GM21717 (cell line): ENCODE data around the gene TRPM3.

ENCODE experiments used
- ATAC-seq: cut with Tn5 transposase; IDR thresholded peaks from one replicate; pipeline ENCODE4 v1.9.1; 2021; ENCODE audit warnings: mild to moderate bottlenecking, moderate library complexity; ENCODE audit not compliant: unreplicated experiment

The TRPM3 gene

DNA sequence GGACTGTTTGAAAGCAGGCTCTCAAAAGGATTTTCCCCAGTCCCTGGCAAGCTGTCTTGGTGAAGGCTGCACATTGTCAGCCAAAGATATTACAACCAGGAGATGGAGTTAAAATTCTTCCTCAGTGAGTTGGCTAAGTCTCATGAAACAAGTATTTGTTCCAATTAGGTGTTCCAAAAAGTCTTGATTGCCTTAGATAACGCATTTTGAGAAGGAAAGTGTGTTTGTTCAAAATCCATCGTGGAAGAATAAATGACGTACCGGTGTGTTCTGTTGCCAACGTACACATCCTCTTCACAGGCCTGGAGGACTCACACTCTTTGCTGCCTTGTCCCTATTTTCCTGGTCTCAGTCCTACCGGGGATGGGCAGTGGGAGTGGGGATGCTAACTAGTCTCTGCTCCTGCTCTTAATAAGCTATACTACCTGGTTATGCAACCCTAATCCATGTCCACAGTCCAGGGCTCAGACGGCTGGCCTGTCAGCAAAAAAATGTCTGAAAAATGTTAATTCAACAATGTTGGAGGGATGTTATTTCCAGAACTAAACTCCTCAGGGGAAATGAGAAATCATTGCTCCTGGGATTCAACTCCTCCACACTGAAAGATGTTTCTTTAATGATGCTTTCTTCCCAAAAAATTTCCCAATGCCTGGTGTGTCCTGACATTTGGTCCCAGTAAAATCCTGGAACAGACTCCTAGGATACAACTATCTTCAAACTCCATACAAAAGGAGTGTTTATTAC lies 531.7 kb downstream of the TRPM3 start:
- ATAC-seq: no peak

DNA sequence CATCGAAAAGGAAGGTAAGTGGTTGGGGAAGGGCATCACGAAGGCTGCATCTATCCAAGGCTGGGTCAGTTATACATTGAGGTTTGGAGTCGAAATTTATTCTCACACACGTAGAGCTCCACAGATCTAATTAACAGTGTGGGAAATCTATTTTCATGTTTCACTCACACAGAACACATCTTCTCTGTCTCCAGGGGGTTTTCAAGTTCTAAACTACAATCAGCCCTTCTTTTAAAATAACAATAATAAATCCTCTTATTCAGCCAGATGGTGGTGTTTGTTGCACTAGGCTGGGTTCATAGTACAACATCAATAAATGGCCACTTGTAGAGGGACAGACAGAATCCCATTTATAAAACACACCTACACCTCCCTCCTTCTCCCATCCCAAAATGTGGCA lies 532.4 kb downstream of the TRPM3 start:
- ATAC-seq: no peak

DNA sequence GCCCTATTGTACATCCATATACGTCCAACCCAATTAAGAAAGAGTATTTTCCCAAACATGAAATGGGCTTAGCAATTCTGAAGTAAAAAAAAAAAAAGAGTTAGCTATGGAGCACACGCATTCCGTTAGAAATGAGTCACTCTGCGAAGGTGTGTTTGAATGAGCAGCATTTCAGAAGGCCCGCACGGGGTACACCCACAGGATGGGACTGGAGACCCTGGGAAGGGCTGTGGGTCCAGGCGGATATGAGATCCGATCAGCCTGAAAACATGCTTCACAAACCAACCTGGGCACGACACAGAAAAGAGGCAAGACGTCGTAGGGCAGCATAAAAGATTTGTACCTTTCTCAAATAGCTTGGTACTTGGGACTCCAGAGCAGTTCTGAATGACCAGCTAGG lies 533.0 kb downstream of the TRPM3 start:
- ATAC-seq: no peak

DNA sequence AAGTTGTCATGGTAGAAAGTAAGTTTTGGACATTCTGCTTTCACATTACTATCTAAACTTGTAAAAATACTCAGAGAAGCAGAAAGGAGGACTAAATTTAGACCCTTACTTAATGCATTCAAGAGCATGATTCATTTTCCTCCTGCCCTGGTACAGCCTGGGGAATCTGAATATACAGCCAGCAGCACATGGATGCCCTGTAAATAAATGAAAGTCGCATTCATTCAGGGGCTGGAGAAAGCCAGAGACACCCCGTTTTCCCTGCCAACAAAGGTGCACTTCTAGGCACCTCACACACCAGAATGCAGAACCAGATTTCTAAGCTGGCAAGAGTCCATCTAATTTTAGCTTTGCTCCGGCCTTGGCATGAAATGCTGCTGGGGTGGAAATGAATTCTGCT lies 534.2 kb downstream of the TRPM3 start:
- ATAC-seq: no peak

DNA sequence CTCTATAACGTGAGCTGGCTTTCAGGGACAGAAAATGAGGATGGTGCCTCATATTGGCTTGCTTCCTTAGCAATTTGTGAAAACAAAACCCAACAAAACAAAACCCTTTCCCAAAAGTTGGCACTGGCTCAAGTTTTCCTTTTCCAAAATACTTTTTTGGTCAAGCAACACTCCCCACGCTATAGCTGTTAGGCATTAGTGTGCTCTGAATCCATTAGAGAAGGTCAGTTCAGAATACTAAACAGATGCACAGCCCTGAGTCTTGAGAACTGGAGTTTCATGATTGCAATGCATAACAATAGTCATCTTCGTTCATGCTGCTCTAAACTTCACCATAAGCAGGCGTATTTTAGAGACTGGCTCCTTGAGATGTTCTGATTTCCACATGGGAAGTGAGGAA lies 534.9 kb downstream of the TRPM3 start:
- ATAC-seq: no peak

DNA sequence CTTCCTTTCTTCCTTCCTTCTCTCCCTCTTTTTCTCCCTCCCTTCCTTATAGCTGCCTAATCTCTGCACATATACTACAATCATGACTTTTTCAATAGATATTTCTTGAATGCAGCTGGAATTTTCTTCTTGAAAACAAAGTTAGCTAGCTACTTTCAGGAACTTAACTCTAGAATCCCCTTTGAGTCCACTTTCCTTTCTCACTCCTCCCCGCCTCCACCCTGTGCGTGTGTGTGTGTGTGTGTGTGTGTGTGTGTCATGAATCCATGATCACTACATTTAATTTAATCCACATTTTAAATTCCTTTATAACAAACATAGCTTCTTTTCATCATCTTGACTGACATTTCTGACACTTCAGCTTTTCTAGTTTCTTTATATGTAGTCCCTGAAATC lies 539.5 kb downstream of the TRPM3 start:
- ATAC-seq: no peak

DNA sequence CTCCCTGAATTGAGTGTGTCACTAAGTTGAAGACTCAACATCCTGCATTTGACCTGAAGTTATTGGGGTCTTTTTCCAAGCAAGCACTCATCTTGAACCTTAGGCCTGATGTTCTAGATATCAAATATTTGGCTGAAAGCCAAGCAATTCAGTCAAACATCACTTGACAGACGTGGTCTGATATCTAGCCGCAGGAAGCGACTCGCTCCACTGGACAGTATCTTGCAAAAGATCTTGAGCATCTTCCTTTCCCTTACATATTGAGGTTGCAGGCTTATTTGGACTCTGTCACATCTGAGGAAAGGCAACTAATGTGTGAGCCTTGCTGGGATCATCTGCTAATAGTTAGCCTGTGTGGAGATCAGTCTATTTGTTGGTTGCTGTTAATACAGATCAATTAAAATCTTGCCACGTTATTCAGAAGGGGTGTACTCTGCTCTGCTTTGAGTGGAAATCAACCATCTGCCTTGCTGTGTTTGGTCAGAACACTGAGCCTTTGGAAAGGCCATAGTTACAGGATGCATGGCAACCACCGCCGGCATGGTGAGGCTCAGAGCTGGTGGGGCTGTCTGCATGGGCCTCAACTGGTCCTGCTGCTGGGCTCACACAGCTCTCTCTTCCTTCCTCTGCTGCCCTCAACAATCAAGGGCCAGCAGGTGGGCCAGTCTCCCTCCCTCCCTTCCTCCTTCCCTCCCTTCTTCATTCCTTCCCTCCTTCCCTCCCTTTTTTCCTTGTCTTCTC lies 540.0 kb downstream of the TRPM3 start:
- ATAC-seq: no peak

DNA sequence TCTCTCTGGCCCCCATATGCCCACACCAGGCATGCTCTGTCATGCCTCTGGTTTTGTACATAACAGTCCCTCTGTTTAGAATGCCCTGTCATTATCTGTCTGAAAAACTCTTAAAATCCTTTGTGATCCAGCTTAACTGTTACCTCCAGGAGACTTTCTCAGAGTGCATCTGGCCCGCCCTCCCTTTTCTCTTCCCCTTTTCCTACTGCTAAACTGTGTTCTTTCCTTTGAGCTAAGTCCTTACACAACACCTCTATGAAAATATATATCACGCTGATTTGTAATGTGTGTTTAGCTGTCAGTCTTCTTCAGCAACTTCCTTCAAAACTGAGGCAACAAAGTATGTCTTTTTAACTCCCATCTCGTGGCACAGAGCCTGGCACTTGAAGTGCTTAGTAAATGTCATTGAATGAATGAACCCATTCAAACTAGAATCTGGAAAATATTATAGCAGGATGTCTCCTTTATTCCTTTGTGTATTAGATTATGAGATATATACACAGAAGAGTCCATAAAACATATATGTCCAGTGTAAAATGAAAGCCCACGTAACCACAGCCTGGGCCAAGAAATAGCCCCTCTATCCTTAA lies 540.7 kb downstream of the TRPM3 start:
- ATAC-seq: no peak

DNA sequence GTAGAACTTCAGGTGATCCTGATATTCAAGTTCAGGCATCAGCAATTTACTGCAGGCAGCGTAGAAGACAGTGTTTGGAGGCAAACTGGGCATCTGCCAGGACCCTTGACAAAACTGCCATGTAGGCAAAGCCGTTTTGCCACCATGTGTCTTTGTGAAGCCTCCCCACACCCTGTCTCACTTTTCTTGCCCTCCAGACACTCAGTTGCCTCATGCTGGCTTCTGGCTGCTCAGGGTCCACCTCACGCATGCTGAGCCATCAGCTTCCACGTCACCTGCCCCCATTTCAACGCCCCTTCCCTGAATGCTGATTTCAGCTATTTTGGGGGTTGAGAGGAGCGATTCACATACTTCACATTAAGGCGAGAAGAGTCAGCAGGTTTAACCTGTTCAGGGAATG lies 541.7 kb downstream of the TRPM3 start:
- no peak for ATAC-seq

DNA sequence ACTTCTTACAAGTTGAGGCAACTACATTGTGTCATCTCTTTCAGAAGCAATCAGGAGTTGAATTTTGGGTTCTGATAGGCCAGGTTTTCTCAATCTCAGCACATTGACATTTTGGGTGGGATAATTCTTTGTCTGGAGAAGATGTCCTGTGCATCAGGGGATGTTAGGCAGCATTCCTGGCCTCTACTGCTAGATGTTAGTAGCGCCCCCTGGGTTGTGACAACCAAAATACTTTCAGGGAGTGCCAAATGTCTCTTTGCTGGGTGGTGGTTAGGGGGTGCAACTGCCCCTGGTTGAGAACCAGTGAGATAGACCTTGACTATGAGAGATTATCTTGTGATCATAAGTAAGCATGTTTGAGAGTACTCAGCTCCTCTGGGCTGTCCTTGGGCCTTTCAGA lies 542.7 kb downstream of the TRPM3 start:
- no peak for ATAC-seq

DNA sequence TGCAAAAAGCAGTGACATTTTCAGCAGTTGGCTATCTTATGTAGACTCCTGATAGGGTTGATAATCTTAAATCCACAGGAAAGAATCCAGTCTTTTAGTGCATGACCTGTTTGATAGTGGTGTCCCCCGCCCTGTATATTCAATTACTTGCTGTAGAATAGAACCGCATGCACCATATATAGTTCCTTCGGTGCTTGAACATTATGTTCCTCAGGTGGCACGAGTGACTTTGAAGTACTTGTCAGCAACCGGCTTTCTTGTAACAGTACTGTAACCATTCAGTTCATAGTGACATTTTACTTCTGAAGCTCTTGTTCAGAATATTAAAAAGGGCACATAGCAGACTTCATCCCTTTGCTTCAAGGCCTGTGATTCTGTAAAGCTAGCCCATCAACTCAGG lies 543.8 kb downstream of the TRPM3 start:
- ATAC-seq: no peak

DNA sequence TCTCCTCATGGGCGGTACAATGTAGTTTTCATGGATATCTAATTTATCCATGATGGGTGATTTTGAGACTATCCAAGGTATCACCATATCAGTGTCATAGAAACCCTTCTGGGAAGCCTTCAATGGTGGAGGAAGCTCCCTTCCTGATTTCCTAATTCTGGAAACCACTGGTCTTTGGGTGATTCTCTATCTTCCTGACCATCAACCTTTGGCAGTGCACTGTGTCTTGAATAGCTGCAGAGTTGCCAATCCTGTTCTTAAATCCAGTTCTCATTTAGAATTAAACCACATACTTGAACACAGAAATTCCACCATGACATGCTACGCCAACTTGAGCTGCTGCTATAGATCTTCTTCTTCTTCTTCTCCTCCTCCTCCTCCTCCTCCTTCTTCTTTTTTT lies 545.3 kb downstream of the TRPM3 start:
- no peak for ATAC-seq

DNA sequence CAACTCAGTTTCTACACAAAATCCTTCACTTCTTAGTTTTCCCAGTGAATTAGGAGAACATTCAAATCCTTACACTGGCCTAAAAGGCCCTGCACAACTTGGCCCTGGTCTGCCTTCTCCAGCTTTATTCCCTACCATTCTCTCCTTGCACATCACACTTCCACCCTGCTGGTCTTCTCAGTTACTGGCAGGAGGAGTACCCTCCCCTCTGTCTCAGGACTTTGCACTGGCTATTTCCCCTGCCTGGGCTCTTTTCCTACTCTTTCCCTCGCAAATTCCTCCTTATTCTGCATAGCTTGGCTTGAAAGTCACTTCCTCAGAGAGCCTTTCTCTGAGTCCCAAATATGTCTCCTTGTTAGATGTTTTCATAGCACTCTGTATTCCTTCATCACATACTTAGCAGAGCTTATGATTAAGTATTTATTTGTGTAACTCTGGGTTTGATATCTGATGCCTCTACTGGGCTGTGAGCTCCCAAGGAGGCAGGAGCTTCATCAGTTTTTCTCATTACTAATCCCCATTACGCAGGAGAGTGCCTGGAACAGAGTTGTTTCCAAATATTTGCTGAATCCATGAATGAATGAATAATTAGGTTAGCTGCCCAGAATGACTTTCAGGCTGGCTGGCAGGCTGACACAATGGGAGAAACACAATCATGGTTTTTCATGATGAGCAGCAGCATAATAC lies 547.1 kb downstream of the TRPM3 start:
- ATAC-seq: no peak

DNA sequence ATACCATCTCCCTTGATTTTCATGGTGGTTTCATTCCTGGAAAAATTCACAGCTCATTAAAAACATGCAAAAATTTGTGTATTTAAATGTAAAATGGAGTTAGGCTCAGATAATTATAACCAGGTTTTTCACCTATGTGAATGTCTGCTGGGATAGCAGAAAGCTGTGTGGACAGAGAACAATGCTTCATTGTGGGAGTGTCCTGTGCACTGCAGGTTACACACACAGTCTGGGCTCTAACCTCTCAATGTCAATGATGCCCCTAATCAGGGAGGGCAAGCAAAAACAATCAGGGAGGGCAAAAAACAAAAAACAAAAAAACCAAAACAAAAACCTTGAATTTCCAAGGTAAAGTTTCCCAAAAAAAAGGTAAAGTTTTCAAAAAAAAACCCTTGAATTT lies 548.1 kb downstream of the TRPM3 start:
- ATAC-seq: no peak

DNA sequence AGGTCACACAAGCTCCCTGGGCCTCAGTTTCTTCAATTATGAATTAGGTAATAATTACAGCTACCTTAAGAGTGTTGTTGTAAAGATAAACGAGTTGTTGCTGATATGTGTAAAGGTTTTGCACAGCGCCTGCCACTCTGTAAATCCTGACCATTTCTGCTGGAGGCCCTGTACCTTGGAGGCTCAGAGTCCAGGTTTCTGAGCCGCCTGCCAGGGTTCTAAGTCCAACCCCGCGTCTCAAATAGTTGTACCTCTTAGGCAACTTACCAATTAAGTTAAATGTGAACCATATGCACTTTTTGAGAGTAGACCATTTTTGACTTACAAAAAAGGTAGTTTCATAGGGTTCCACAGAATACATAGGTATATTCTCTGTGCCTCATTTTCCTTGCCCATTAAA lies 550.2 kb downstream of the TRPM3 start:
- no peak for ATAC-seq

DNA sequence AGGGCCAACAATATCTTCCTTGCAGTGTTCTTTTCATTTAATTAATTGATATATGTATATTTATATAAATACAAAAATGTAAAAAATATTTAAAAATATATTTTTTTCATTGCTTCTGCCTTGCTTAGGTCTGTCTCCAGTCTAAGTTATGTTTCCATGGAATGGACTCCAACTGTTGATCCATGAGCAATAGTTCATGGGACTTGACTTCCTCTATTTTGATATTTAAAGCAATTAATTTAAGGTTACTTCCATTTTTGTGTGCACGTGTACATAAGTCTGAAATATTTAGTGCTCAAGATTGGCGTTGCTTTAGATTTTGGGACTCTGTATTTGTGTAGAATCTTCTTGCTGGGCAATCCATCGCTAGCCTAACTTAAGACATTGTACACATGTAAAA lies 551.6 kb downstream of the TRPM3 start:
- no peak for ATAC-seq

DNA sequence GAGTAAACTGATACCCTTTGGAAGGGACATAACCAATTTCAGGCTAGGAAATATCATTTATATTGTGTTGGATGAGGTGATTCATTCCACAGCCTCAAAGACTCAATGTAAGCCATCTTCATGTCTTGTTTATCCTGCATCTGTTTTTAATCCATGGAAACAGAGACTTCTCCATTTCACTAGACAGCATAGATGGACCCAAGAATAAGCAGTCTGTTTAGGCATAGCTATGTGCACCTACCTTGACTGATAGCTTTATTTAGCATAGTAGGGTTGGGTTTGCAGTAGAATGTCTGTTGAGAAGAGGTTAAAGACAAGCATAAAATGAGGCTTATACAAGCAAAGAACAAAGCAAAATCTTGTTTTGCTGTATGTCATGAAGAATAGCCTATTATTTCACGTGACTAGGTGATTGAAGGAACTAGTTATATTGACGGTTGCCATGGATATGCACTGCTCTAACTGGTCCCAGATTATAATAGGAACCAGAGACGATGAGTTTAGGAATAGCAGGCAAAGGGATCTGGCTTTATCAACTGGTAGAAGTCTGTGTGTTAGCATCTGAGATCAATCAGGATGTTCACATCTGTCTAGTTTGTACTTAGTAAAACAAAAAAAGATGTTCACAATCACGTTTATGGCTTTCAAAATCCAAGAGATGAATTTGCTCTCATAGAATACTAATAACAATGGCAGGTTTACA lies 552.2 kb downstream of the TRPM3 start:
- ATAC-seq: no peak

DNA sequence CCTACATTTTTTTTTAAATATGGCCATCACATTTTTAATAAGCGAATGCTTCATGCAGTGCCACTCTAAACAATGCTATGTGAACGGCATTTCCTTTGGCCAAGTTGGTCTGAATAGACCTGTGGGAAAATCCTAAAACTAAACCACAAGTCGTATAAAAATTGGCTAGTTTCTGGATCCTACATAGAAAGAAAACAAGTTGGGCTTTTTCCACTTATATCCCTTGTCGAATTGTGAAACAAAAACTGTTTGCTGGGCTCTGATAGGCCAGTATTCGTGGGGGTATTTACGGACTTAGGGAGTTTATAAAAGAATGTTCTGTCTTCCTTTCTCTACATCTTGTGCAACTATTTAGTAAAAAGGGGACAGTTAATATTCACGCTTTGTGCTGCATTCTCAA lies 553.9 kb downstream of the TRPM3 start:
- ATAC-seq: no peak

DNA sequence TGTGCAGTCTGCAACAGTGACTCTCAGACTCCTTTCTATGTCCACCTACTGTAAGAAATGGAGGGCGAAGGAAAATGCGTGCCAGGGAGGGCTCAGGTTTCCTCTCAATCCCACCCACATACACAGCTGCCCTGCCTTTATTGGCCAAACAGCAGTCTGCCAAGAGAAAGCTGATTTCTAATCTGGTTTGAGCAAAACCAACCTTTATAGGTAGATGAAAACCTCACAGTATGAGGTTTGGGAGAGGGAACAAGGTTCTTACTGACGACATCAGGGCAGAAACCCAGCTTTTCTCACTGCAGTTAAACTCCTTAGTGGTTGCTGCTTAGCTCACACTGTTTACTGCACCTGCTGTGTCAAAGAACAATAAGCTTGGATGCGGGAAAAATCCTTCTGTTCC lies 554.7 kb downstream of the TRPM3 start:
- ATAC-seq: no peak

DNA sequence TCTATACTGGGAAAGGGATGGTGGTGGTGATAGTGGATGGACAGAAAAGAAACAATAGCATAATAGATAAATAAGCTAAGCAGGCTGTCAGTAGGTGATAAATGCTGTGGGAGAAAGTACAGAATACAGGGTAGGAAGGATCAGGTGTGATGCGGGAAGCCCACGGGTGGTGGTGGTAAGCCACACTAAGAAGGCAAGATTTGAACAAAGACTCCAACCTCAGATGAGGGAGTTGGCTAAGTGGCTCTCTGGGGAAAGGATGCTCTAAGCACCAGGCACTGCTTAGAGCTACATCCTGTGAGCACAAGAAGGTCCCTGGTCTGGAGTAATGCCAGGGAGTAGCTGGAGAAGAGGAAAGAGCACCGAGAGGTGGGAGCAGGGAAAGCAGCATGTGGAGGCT lies 555.4 kb downstream of the TRPM3 start:
- no peak for ATAC-seq
